WTC11 (cell line): ENCODE results near the gene P4HTM. TPM values are rescaled to one million over a fixed set of nuclear protein-coding genes. Genes with fewer than 3 reads are reported as not detected.

Source experiments
- ATAC-seq: fragments of 200-7000 bp; cut with Tn5 transposase; 2 replicates; pipeline ENCODE4 v1.10.0; 2021; ENCODE audit warnings: mild to moderate bottlenecking, moderate library complexity
- CTCF ChIA-PET: fragments of 300-600 bp; sonication (Branson Sonifier 250); formaldehyde crosslinking; loops from one replicate; lab custom pipeline; 2021; ENCODE audit warnings: antibody characterized with exemption; lab: Charles Lee
- POLR2A ChIA-PET: fragments of 350-600 bp; sonication (Branson Sonifier 250); formaldehyde crosslinking; loops from one replicate; lab custom pipeline; 2021; ENCODE audit warnings: antibody characterized with exemption; lab: Charles Lee
- DNase-seq: peaks from one replicate; pipeline ENCODE4 v3.0.0; 2021; ENCODE audit warnings: low spot score
- H3K27ac Mint-ChIP-seq: 2 replicates; pipeline ENCODE4 v1.8.0; 2021; ENCODE audit warnings: mixed read lengths
- H3K27me3 Mint-ChIP-seq: 2 replicates; pipeline ENCODE4 v1.8.0; 2021; ENCODE audit warnings: low read depth, mild to moderate bottlenecking, moderate library complexity, mixed read lengths
- H3K36me3 Mint-ChIP-seq: 2 replicates; pipeline ENCODE4 v1.8.0; 2021; ENCODE audit warnings: mixed read lengths
- H3K4me1 Mint-ChIP-seq: 2 replicates; pipeline ENCODE4 v1.8.0; 2022; ENCODE audit warnings: mixed read lengths
- H3K4me3 Mint-ChIP-seq: 2 replicates; pipeline ENCODE4 v1.8.0; 2021; ENCODE audit warnings: mild to moderate bottlenecking, moderate library complexity, mixed read lengths
- H3K9me3 Mint-ChIP-seq: 2 replicates; pipeline ENCODE4 v1.8.0; 2021; ENCODE audit warnings: mixed read lengths
- ATF1 ChIP-seq: sonication (generic); formaldehyde crosslinking; IDR thresholded peaks from 2 replicates; pipeline ENCODE4 v1.8.1; 2023; ENCODE audit warnings: mild to moderate bottlenecking, moderate library complexity, missing genetic modification reagents
- ATF6 ChIP-seq: sonication (generic); formaldehyde crosslinking; IDR thresholded peaks from 2 replicates; pipeline ENCODE4 v1.8.1; 2023; ENCODE audit warnings: mild to moderate bottlenecking, missing genetic modification reagents
- FOXP1 ChIP-seq: sonication (generic); formaldehyde crosslinking; IDR thresholded peaks from 2 replicates; pipeline ENCODE4 v1.8.0; 2022; ENCODE audit warnings: missing genetic modification reagents, mild to moderate bottlenecking, moderate library complexity, borderline replicate concordance
- IRF2 ChIP-seq: sonication (generic); formaldehyde crosslinking; IDR thresholded peaks from 2 replicates; pipeline ENCODE4 v1.8.0; 2022; ENCODE audit warnings: low read depth, missing genetic modification reagents, borderline replicate concordance
- KAT7 ChIP-seq: sonication (generic); formaldehyde crosslinking; IDR thresholded peaks from 2 replicates; pipeline ENCODE4 v1.8.1; 2023; ENCODE audit warnings: missing genetic modification reagents, mild to moderate bottlenecking, borderline replicate concordance
- MAX ChIP-seq: sonication (generic); formaldehyde crosslinking; IDR thresholded peaks from 2 replicates; pipeline ENCODE4 v1.8.0; 2022; ENCODE audit warnings: mild to moderate bottlenecking, missing genetic modification reagents
- NFATC4 ChIP-seq: fragments of 250-450 bp; sonication (Bioruptor Pico); IDR thresholded peaks from 2 replicates; pipeline ENCODE4 v1.9.0; 2021; ENCODE audit warnings: mild to moderate bottlenecking
- NFE2L1 ChIP-seq: sonication (generic); formaldehyde crosslinking; IDR thresholded peaks from 2 replicates; pipeline ENCODE4 v1.8.1; 2023; ENCODE audit warnings: missing genetic modification reagents
- NFYB ChIP-seq: sonication (generic); formaldehyde crosslinking; conservative IDR thresholded peaks from 2 replicates; pipeline ENCODE4 v1.8.0; 2022; ENCODE audit warnings: low read depth, missing genetic modification reagents
- NR1H2 ChIP-seq: sonication (generic); formaldehyde crosslinking; IDR thresholded peaks from 2 replicates; pipeline ENCODE4 v1.9.0; 2021; ENCODE audit warnings: mild to moderate bottlenecking, moderate library complexity, missing genetic modification reagents
- NR3C1 ChIP-seq: sonication (generic); formaldehyde crosslinking; conservative IDR thresholded peaks from 2 replicates; pipeline ENCODE4 v1.8.1; 2023; ENCODE audit warnings: low read depth, mild to moderate bottlenecking, missing genetic modification reagents
- PREB ChIP-seq: sonication (generic); formaldehyde crosslinking; IDR thresholded peaks from 2 replicates; pipeline ENCODE4 v1.8.1; 2022; ENCODE audit warnings: mild to moderate bottlenecking, missing genetic modification reagents, moderate library complexity, borderline replicate concordance
- STAT6 ChIP-seq: sonication (generic); formaldehyde crosslinking; conservative IDR thresholded peaks from 2 replicates; pipeline ENCODE4 v1.8.1; 2023; ENCODE audit warnings: mild to moderate bottlenecking, low read depth, missing genetic modification reagents, moderate library complexity
- ZBTB43 ChIP-seq: sonication (generic); formaldehyde crosslinking; IDR thresholded peaks from 2 replicates; pipeline ENCODE4 v1.8.1; 2023; ENCODE audit warnings: mild to moderate bottlenecking, missing genetic modification reagents
- ZNF121 ChIP-seq: sonication (generic); formaldehyde crosslinking; IDR thresholded peaks from 2 replicates; pipeline ENCODE4 v1.8.0; 2023; ENCODE audit warnings: missing genetic modification reagents
- ZNF138 ChIP-seq: sonication (generic); formaldehyde crosslinking; conservative IDR thresholded peaks from 2 replicates; pipeline ENCODE4 v1.8.1; 2022; ENCODE audit warnings: mild to moderate bottlenecking, moderate library complexity, missing genetic modification reagents
- ZNF281 ChIP-seq: sonication (generic); formaldehyde crosslinking; IDR thresholded peaks from 2 replicates; pipeline ENCODE4 v1.8.0; 2023; ENCODE audit warnings: mild to moderate bottlenecking, missing genetic modification reagents
- ZNF317 ChIP-seq: sonication (generic); formaldehyde crosslinking; IDR thresholded peaks from 2 replicates; pipeline ENCODE4 v1.8.1; 2023; ENCODE audit warnings: low read depth, mild to moderate bottlenecking, moderate library complexity, missing genetic modification reagents, borderline replicate concordance
- ZNF396 ChIP-seq: fragments of 250-450 bp; sonication (Bioruptor Pico); IDR thresholded peaks from 2 replicates; pipeline ENCODE4 v1.8.0; 2021; ENCODE audit warnings: mild to moderate bottlenecking, moderate library complexity, borderline replicate concordance
- ZNF416 ChIP-seq: fragments of 250-450 bp; sonication (Bioruptor Pico); IDR thresholded peaks from 2 replicates; pipeline ENCODE4 v1.9.0; 2021; ENCODE audit warnings: mild to moderate bottlenecking, inconsistent platforms
- ZSCAN18 ChIP-seq: fragments of 250-450 bp; sonication (Bioruptor Pico); IDR thresholded peaks from 2 replicates; pipeline ENCODE4 v2.1.2; 2022; ENCODE audit warnings: mild to moderate bottlenecking, moderate library complexity
- total RNA-seq: library from RNA; stranded (reverse); gene quantifications from 3 replicates; pipeline ENCODE4 v1.2.3, GENCODE V29; 2021

Gene P4HTM
- total RNA-seq, 1 experiment from 2014 or later = 21.9 TPM

- DNase-seq = no peak
- ChIA-PET POLR2A (interaction anchor here (1.0 kb wide), 1 partner anchor 68 kb away, joined by 4 read pairs; the partner anchor contains the start of gene QRICH1), CTCF (no interaction called here)
- Mint-ChIP-seq H3K4me3 (no peak overlapping the region), H3K9me3 (no peaks in the 10 kb centered on the region), H3K27ac (no peak overlapping the region), H3K4me1 (peaks cover 26% of the 10 kb centered on the region), H3K27me3 (no peaks in the 10 kb centered on the region), H3K36me3 (peaks cover 61% of the 10 kb centered on the region)
- TF ChIP-seq FOXP1 (0 out of 2 replicates have a peak, but pooled peaks have one; percentile 25), ATF6 (no peak), ZNF281 (CRISPR knock-in tag) (no peak), ZBTB43 (CRISPR knock-in tag) (peak; percentile 28; the same call in 1 of the 2 replicates), MAX (CRISPR knock-in tag) (no peak), ZNF138 (no peak), ZNF317 (CRISPR knock-in tag) (no peak)
- no peak for ATAC-seq
These were observed 36.5 kb downstream of the P4HTM start for GRCh38 chr3:49026536-49026935.

- H3K4me1 Mint-ChIP-seq = peaks cover 26% of the 10 kb centered on the region
These were observed 37.6 kb downstream of the P4HTM start for GRCh38 chr3:49027634-49028033.

More at GRCh38 chr3:49027634-49028033, 37.6 kb downstream of the P4HTM start:
- peaks cover 67% of the 10 kb centered on the region for H3K36me3 Mint-ChIP-seq
- no peak for ATAC-seq
- H3K27ac Mint-ChIP-seq = no peak overlapping the region; the same call in 1 of the 2 replicates
- H3K9me3 Mint-ChIP-seq = no peaks in the 10 kb centered on the region
- CTCF ChIA-PET = no interaction called here
- DNase-seq = no peak
- H3K27me3 Mint-ChIP-seq = no peaks in the 10 kb centered on the region
- H3K4me3 Mint-ChIP-seq = peak overlapping the region; percentile 90
- POLR2A ChIA-PET = no interaction called here
- no peak for TF ChIP-seq ZNF121 (CRISPR knock-in tag)
- no peak for TF ChIP-seq ZSCAN18
- TF ChIP-seq KAT7 = no peak
- no peak for TF ChIP-seq NR3C1 (CRISPR knock-in tag)
- no peak for TF ChIP-seq IRF2 (CRISPR knock-in tag)
- TF ChIP-seq NR1H2 = no peak
- TF ChIP-seq ZNF416 (CRISPR knock-in tag) = no peak
- no peak for TF ChIP-seq ATF1 (CRISPR knock-in tag)
- TF ChIP-seq NFE2L1 = no peak
- TF ChIP-seq NFATC4 (CRISPR knock-in tag) = no peak; the same call in 1 of the 2 replicates
- TF ChIP-seq PREB = no peak
- no peak for TF ChIP-seq STAT6 (CRISPR knock-in tag)
- TF ChIP-seq NFYB = no peak
- no peak for TF ChIP-seq ZNF317 (CRISPR knock-in tag)
- no peak for TF ChIP-seq ZNF396 (CRISPR knock-in tag)
